Measurements from ENCODE around the gene TNFSF9.

TNFSF9 gene

GRCh38 chr19:6489278-6490061, 41.4 kb upstream of the TNFSF9 start:
- H3K27ac ChIP-seq: no peak overlapping the region
- no peak for TF ChIP-seq CTCF (conservative IDR thresholded peaks at IDR 0.05)

GRCh38 chr19:6490134-6490533, 40.7 kb upstream of the TNFSF9 start:
- no peak overlapping the region for H3K27ac ChIP-seq
- no peak for TF ChIP-seq CTCF (conservative IDR thresholded peaks at IDR 0.05)

GRCh38 chr19:6491802-6492592, 38.8 kb upstream of the TNFSF9 start:
- TF ChIP-seq CTCF (conservative IDR thresholded peaks at IDR 0.05): no peak
- no peak overlapping the region for H3K27ac ChIP-seq

GRCh38 chr19:6494438-6495036, 36.3 kb upstream of the TNFSF9 start:
- H3K27ac ChIP-seq: no peak overlapping the region
- TF ChIP-seq CTCF (conservative IDR thresholded peaks at IDR 0.05): no peak

- no peak for TF ChIP-seq CTCF (conservative IDR thresholded peaks at IDR 0.05)
- H3K27ac ChIP-seq: no peak overlapping the region
Observed at GRCh38 chr19:6495947-6496346, 34.9 kb upstream of the TNFSF9 start.

GRCh38 chr19:6498294-6499036, 32.4 kb upstream of the TNFSF9 start:
- no peak for TF ChIP-seq CTCF (conservative IDR thresholded peaks at IDR 0.05)
- H3K27ac ChIP-seq: no peak overlapping the region

Measured in VCaP (cell line).